H9 (cell line): ENCODE measurements around the gene PERM1. TPM values are rescaled to one million over a fixed set of nuclear protein-coding genes. Genes with fewer than 3 reads are reported as not detected.

Experiments
- DNase-seq: peaks from one replicate; pipeline ENCODE4 v3.0.0-alpha.2; 2017
- H2AFZ ChIP-seq: one replicate; pipeline ENCODE4 v1.6.1; 2013; ENCODE audit warnings: mild to moderate bottlenecking, low read length, control low read depth, moderate library complexity
- H2AK5ac ChIP-seq: 2 replicates; pipeline ENCODE4 v1.6.1; 2013; ENCODE audit warnings: low read length, control low read depth, mixed read lengths; ENCODE audit not compliant: insufficient read length
- H2BK120ac ChIP-seq: one replicate; pipeline ENCODE4 v1.6.1; 2013; ENCODE audit warnings: low read depth, mild to moderate bottlenecking, low read length, control low read depth, inconsistent platforms; ENCODE audit not compliant: poor library complexity, severe bottlenecking
- H2BK12ac ChIP-seq: 2 replicates; pipeline ENCODE4 v1.6.1; 2013; ENCODE audit warnings: low read length, control low read depth, mixed read lengths, low read depth; ENCODE audit not compliant: insufficient read length
- H2BK15ac ChIP-seq: 2 replicates; pipeline ENCODE4 v1.6.1; 2013; ENCODE audit warnings: low read depth, low read length, control low read depth
- H2BK20ac ChIP-seq: one replicate; pipeline ENCODE4 v1.6.1; 2013; ENCODE audit warnings: low read depth, mild to moderate bottlenecking, low read length, control low read depth, inconsistent platforms; ENCODE audit not compliant: poor library complexity, severe bottlenecking
- H2BK5ac ChIP-seq: 2 replicates; pipeline ENCODE4 v1.6.1; 2013; ENCODE audit warnings: low read length, control low read depth, mixed read lengths; ENCODE audit not compliant: insufficient read length
- H3K14ac ChIP-seq: 2 replicates; pipeline ENCODE4 v1.6.1; 2013; ENCODE audit warnings: low read length, control low read depth; ENCODE audit not compliant: insufficient read depth
- H3K18ac ChIP-seq: 2 replicates; pipeline ENCODE4 v1.6.1; 2013; ENCODE audit warnings: low read depth, mild to moderate bottlenecking, mixed read lengths, low read length, control low read depth; ENCODE audit not compliant: insufficient read length
- H3K23ac ChIP-seq: 2 replicates; pipeline ENCODE4 v1.6.1; 2013; ENCODE audit warnings: low read length, control low read depth, mixed read lengths, low read depth; ENCODE audit not compliant: insufficient read length
- H3K23me2 ChIP-seq: 2 replicates; pipeline ENCODE4 v1.6.1; 2013; ENCODE audit warnings: low read depth, mild to moderate bottlenecking, mixed read lengths, low read length, control low read depth; ENCODE audit not compliant: insufficient read length, poor library complexity, severe bottlenecking
- H3K27ac ChIP-seq: 2 replicates; pipeline ENCODE4 v1.5.1; 2013; ENCODE audit warnings: low read length, control low read depth, mixed read lengths, low read depth; ENCODE audit not compliant: insufficient read length
- H3K27me3 ChIP-seq: 2 replicates; pipeline ENCODE4 v1.6.1; 2013; ENCODE audit warnings: low read length, control low read depth, inconsistent platforms; ENCODE audit not compliant: insufficient read depth
- H3K4ac ChIP-seq: 2 replicates; pipeline ENCODE4 v1.6.1; 2013; ENCODE audit warnings: low read depth, mild to moderate bottlenecking, control low read depth, inconsistent platforms, low read length, moderate library complexity
- H3K4me1 ChIP-seq: 2 replicates; pipeline ENCODE4 v1.6.1; 2013; ENCODE audit warnings: low read length, control low read depth, inconsistent platforms; ENCODE audit not compliant: insufficient read depth
- H3K4me2 ChIP-seq: 2 replicates; pipeline ENCODE4 v1.6.1; 2013; ENCODE audit warnings: low read length, control low read depth, mixed read lengths; ENCODE audit not compliant: insufficient read length, insufficient read depth
- H3K56ac ChIP-seq: 2 replicates; pipeline ENCODE4 v1.6.1; 2013; ENCODE audit warnings: low read depth, mild to moderate bottlenecking, mixed read lengths, low read length, control low read depth; ENCODE audit not compliant: insufficient read length
- H3K79me1 ChIP-seq: 2 replicates; pipeline ENCODE4 v1.6.1; 2013; ENCODE audit warnings: low read depth, mild to moderate bottlenecking, moderate library complexity, low read length, control low read depth, inconsistent platforms; ENCODE audit not compliant: insufficient read depth, poor library complexity, severe bottlenecking
- H3K79me2 ChIP-seq: 2 replicates; pipeline ENCODE4 v1.6.1; 2013; ENCODE audit warnings: low read length, control low read depth, inconsistent platforms; ENCODE audit not compliant: insufficient read depth
- H3K9ac ChIP-seq: 2 replicates; pipeline ENCODE4 v1.6.1; 2013; ENCODE audit warnings: low read length, control low read depth, mixed read lengths; ENCODE audit not compliant: insufficient read length; ENCODE audit errors: extremely low read depth
- H3K9me3 ChIP-seq: one replicate; pipeline ENCODE4 v1.6.1; 2013; ENCODE audit warnings: low read depth, low read length, inconsistent platforms; ENCODE audit not compliant: control insufficient read depth
- H3T11ph ChIP-seq: one replicate; pipeline ENCODE4 v1.6.1; 2013; ENCODE audit warnings: mild to moderate bottlenecking, low read length, control low read depth, inconsistent platforms
- H4K20me1 ChIP-seq: one replicate; pipeline ENCODE4 v1.6.1; 2013; ENCODE audit not compliant: control insufficient read depth, insufficient read length, insufficient read depth
- H4K5ac ChIP-seq: 2 replicates; pipeline ENCODE4 v1.6.1; 2013; ENCODE audit warnings: low read depth, mild to moderate bottlenecking, mixed read lengths, low read length, control low read depth; ENCODE audit not compliant: insufficient read length
- H4K8ac ChIP-seq: replicated peaks from 2 replicates; pipeline ENCODE4 v1.6.1; 2013; ENCODE audit warnings: low read length, control low read depth, mixed read lengths, low read depth; ENCODE audit not compliant: insufficient read length
- H4K91ac ChIP-seq: 2 replicates; pipeline ENCODE4 v1.6.1; 2013; ENCODE audit warnings: low read depth, mild to moderate bottlenecking, moderate library complexity, mixed read lengths, low read length, control low read depth; ENCODE audit not compliant: insufficient read length
- H3K27ac Mint-ChIP-seq, 3 experiments: 2 replicates in 2 of 3; 3 replicates in 1 of 3; pipeline ENCODE4 v1.8.0; 2020 to 2021; ENCODE audit warnings: mixed read lengths in 3 of 3, mild to moderate bottlenecking in 1 of 3, moderate library complexity in 1 of 3
- H3K27me3 Mint-ChIP-seq: 2 replicates; pipeline ENCODE4 v1.8.0; 2021; ENCODE audit warnings: low read depth, mild to moderate bottlenecking, moderate library complexity, mixed read lengths
- H3K36me3 Mint-ChIP-seq, 3 experiments: 2 replicates in 2 of 3; 3 replicates in 1 of 3; pipeline ENCODE4 v1.8.0; 2020 to 2021; ENCODE audit warnings: low read depth in 3 of 3, mixed read lengths in 3 of 3; ENCODE audit not compliant: insufficient read depth in 1 of 3
- H3K4me1 Mint-ChIP-seq, 2 experiments: 2 replicates each; pipeline ENCODE4 v1.8.0; 2020; ENCODE audit warnings: mixed read lengths in 2 of 2
- H3K4me3 Mint-ChIP-seq, 2 experiments: 2 replicates in 1 of 2; 3 replicates in 1 of 2; pipeline ENCODE4 v1.8.0; 2020 to 2021; ENCODE audit warnings: mild to moderate bottlenecking in 2 of 2, mixed read lengths in 2 of 2, moderate library complexity in 1 of 2
- H3K9me3 Mint-ChIP-seq, 2 experiments: 2 replicates in 1 of 2; 3 replicates in 1 of 2; pipeline ENCODE4 v1.8.0; 2020; ENCODE audit warnings: mild to moderate bottlenecking in 2 of 2, mixed read lengths in 2 of 2, moderate library complexity in 1 of 2
- WGBS: extraction: QIAGEN DNeasy Blood & Tissue Kit; methylation state at CpG from one replicate; pipeline ENCODE4 v1.1.7; 2013; ENCODE audit warnings: missing lambda C conversion rate, low lambda C conversion rate, mixed read lengths; ENCODE audit not compliant: insufficient read length; ENCODE audit errors: extremely low coverage; 5-methylcytosine and 5-hydroxymethylcytosine counted together
- total RNA-seq: library from RNA; stranded (reverse); gene quantifications from 2 replicates; pipeline ENCODE4 v1.2.1, GENCODE V29; 2021
- TF ChIP-seq, protein P1 (sequence below): fragments of 200-600 bp; sonication (generic); conservative IDR thresholded peaks from 3 replicates; pipeline ENCODE4 v1.8.0; 2021; ENCODE audit warnings: antibody characterized with exemption, mild to moderate bottlenecking

The PERM1 gene
- total RNA-seq, 1 experiment from 2014 or later, result not detected

DNA sequence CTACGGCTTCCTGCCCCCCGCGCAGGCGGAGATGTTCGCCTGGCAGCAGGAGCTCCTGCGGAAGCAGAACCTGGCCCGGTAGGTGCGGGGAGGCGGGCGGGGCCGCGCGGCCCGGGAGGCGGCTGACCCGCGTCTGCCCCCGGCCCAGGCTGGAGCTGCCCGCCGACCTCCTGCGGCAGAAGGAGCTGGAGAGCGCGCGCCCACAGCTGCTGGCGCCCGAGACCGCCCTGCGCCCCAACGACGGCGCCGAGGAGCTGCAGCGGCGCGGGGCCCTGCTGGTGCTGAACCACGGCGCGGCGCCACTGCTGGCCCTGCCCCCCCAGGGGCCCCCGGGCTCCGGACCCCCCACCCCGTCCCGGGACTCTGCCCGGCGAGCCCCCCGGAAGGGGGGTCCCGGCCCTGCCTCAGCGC, 39.5 kb downstream of the PERM1 start:
- Histone ChIP-seq H3K14ac (no peak overlapping the region), H2BK15ac (no peak overlapping the region), H3K4me1 (no peaks in the 10 kb centered on the region), H3K23ac (no peak overlapping the region), H4K20me1 (no peaks in the 10 kb centered on the region), H2BK120ac (no peak overlapping the region), H3K9ac (no peak overlapping the region), H2AK5ac (no peak overlapping the region), H2BK5ac (no peak overlapping the region), H3K9me3 (no peaks in the 10 kb centered on the region), H3T11ph (no peak overlapping the region), H4K91ac (no peak overlapping the region), H3K27me3 (peaks cover 38% of the 10 kb centered on the region), H4K8ac (no peak overlapping the region), H3K27ac (no peak overlapping the region), H3K56ac (no peak overlapping the region), H4K5ac (no peak overlapping the region), H3K79me1 (no peaks in the 10 kb centered on the region), H3K4ac (no peak overlapping the region), H2BK20ac (no peak overlapping the region), H3K23me2 (peaks cover 6% of the 10 kb centered on the region), H3K4me2 (peak overlapping the region; percentile 36), H3K18ac (no peak overlapping the region), H3K79me2 (no peaks in the 10 kb centered on the region), H2BK12ac (no peak overlapping the region), H2AFZ (no peak overlapping the region)
- Mint-ChIP-seq H3K36me3 (peaks cover 13 to 29% (median 18%) of the 10 kb centered on the region in 3 experiments), H3K4me1 (peaks cover 3 to 36% of the 10 kb centered on the region in 2 experiments), H3K9me3 (no peaks in the 10 kb centered on the region), H3K27ac (no peak overlapping the region), H3K27me3 (peaks cover 51% of the 10 kb centered on the region), H3K4me3 (no peak overlapping the region)
- TF ChIP-seq, protein P1, sequence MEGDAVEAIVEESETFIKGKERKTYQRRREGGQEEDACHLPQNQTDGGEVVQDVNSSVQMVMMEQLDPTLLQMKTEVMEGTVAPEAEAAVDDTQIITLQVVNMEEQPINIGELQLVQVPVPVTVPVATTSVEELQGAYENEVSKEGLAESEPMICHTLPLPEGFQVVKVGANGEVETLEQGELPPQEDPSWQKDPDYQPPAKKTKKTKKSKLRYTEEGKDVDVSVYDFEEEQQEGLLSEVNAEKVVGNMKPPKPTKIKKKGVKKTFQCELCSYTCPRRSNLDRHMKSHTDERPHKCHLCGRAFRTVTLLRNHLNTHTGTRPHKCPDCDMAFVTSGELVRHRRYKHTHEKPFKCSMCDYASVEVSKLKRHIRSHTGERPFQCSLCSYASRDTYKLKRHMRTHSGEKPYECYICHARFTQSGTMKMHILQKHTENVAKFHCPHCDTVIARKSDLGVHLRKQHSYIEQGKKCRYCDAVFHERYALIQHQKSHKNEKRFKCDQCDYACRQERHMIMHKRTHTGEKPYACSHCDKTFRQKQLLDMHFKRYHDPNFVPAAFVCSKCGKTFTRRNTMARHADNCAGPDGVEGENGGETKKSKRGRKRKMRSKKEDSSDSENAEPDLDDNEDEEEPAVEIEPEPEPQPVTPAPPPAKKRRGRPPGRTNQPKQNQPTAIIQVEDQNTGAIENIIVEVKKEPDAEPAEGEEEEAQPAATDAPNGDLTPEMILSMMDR, result no peak
- WGBS, result no CpG with 5 or more reads among the region's 48 CpGs
- no peak for DNase-seq
